ENCODE data around the gene HMGN1.
A peak's percentile ranks its signal among the peaks of the same experiment; 100 is the strongest.

DNA sequence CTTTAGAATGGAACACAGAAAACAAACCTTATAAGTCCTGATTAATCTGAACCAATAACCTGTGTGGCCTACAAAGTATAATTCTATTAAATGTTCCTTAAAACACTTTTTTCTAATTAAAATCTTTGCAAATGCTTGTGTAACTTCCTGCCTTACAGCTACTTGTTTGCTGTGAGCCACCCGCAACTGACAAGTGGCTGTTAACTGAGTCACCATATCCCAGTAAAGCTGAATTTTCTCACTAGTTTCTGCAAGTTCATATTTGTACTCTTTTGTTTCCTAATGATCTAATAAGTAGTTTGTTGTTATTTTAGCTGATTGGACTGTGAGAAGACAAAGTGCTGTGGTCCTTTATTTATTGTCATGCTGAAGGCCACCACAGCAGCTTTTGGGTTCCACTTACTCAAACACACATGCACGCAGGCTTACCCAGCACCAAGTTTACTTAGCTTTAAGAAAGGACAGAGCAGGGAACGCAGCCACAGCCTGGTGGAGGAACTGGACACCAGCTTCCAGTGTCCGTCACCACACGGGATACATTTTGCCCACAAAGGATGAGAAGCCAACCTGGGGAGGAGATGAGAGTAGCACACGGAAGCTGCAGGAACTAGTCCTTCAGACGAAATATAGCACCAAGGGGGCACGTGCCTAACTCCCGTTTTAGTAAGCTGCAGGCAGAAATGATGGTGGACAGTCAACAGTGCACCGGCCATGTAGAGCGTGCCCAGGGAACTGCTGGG, 48.9 kb upstream of the HMGN1 start:
- TF ChIP-seq, protein P1, sequence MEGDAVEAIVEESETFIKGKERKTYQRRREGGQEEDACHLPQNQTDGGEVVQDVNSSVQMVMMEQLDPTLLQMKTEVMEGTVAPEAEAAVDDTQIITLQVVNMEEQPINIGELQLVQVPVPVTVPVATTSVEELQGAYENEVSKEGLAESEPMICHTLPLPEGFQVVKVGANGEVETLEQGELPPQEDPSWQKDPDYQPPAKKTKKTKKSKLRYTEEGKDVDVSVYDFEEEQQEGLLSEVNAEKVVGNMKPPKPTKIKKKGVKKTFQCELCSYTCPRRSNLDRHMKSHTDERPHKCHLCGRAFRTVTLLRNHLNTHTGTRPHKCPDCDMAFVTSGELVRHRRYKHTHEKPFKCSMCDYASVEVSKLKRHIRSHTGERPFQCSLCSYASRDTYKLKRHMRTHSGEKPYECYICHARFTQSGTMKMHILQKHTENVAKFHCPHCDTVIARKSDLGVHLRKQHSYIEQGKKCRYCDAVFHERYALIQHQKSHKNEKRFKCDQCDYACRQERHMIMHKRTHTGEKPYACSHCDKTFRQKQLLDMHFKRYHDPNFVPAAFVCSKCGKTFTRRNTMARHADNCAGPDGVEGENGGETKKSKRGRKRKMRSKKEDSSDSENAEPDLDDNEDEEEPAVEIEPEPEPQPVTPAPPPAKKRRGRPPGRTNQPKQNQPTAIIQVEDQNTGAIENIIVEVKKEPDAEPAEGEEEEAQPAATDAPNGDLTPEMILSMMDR (IDR thresholded peaks at IDR 0.05; ENCODE audit: insufficient read depth, low read length) = no peak
- TF ChIP-seq POLR2AphosphoS5 (IDR thresholded peaks at IDR 0.05; ENCODE audit: low read depth) (peak; percentile 61; the same call in 1 of the 2 replicates), GABPA (IDR thresholded peaks at IDR 0.05; ENCODE audit: low read depth) (peak; percentile 51; the same call in 1 of the 2 replicates)
- TF ChIP-seq, protein P2, sequence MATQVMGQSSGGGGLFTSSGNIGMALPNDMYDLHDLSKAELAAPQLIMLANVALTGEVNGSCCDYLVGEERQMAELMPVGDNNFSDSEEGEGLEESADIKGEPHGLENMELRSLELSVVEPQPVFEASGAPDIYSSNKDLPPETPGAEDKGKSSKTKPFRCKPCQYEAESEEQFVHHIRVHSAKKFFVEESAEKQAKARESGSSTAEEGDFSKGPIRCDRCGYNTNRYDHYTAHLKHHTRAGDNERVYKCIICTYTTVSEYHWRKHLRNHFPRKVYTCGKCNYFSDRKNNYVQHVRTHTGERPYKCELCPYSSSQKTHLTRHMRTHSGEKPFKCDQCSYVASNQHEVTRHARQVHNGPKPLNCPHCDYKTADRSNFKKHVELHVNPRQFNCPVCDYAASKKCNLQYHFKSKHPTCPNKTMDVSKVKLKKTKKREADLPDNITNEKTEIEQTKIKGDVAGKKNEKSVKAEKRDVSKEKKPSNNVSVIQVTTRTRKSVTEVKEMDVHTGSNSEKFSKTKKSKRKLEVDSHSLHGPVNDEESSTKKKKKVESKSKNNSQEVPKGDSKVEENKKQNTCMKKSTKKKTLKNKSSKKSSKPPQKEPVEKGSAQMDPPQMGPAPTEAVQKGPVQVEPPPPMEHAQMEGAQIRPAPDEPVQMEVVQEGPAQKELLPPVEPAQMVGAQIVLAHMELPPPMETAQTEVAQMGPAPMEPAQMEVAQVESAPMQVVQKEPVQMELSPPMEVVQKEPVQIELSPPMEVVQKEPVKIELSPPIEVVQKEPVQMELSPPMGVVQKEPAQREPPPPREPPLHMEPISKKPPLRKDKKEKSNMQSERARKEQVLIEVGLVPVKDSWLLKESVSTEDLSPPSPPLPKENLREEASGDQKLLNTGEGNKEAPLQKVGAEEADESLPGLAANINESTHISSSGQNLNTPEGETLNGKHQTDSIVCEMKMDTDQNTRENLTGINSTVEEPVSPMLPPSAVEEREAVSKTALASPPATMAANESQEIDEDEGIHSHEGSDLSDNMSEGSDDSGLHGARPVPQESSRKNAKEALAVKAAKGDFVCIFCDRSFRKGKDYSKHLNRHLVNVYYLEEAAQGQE (IDR thresholded peaks at IDR 0.05; ENCODE audit: insufficient replicate concordance, low read depth) = no peak

All from HL-60 (cell line).